ENCODE measurements around the gene NACC2. TPM values are rescaled to one million over a fixed set of nuclear protein-coding genes. Genes with fewer than 3 reads are reported as not detected.
A peak's percentile ranks its signal among the peaks of the same experiment; 100 is the strongest.
"Not testable (repeated sequence)": the region's sequence is repeated elsewhere in the genome, so short reads cannot be mapped to it uniquely, and the experiment has no call there.

NACC2 gene
- total RNA-seq, 1 experiment from 2014 or later, result 62.0 TPM

- no peak overlapping the region for H3K4me3 ChIP-seq (ENCODE audit: low read depth in 2 of 2, low read length in 2 of 2)
- CTCF ChIA-PET, result interaction anchor here (1.8 kb wide), 1 partner anchor 155 kb away, joined by 12 read pairs; no protein-coding TSS in a partner anchor
- H3K27ac ChIP-seq (ENCODE audit: low read length), result no peak overlapping the region
- POLR2A ChIA-PET, result no interaction called here
- in situ Hi-C loops (cut with HindIII; ENCODE audit: low pct_unique_long_range_greater_than_20kb, low sequenced_read_pairs), result no loop called here
- DNase-seq (ENCODE audit: low read depth, low spot score), result no peak
- no peaks in the 10 kb centered on the region for H3K9me3 ChIP-seq (ENCODE audit: control insufficient read depth, insufficient read depth, low read depth, low read length)
- no peak for ATAC-seq
- peaks cover 3% of the 10 kb centered on the region; the same call in 1 of the 2 replicates for H3K4me1 ChIP-seq (ENCODE audit: control insufficient read depth, insufficient read depth, low read length)
- H3K36me3 ChIP-seq (ENCODE audit: control insufficient read depth, insufficient read depth, low read length), result no peaks in the 10 kb centered on the region
- H3K27me3 ChIP-seq (ENCODE audit: control insufficient read depth, insufficient read depth, low read length), result no peaks in the 10 kb centered on the region
- TF ChIP-seq SIN3A (IDR thresholded peaks at IDR 0.05; ENCODE audit: borderline replicate concordance, insufficient read depth, low read depth, low read length), result no peak
- no peak for TF ChIP-seq TCF7L2 (IDR thresholded peaks at IDR 0.05; ENCODE audit: low read depth, low read length)
- intact Hi-C loops (cut with micrococcal nuclease; ENCODE audit: unreplicated experiment), result no loop called here
- no TSS peak for BruUV-seq (replicated peaks)
Observed at GRCh38 chr9:135968601-135969000, 126.5 kb downstream of the NACC2 start.

- Histone ChIP-seq H3K4me3 (ENCODE audit: low read depth in 2 of 2, low read length in 2 of 2) (no peak overlapping the region), H3K27me3 (ENCODE audit: control insufficient read depth, insufficient read depth, low read length) (no peaks in the 10 kb centered on the region), H3K27ac (ENCODE audit: low read length) (no peak overlapping the region), H3K9me3 (ENCODE audit: control insufficient read depth, insufficient read depth, low read depth, low read length) (no peaks in the 10 kb centered on the region), H3K4me1 (ENCODE audit: control insufficient read depth, insufficient read depth, low read length) (peaks cover 3% of the 10 kb centered on the region; the same call in 1 of the 2 replicates), H3K36me3 (ENCODE audit: control insufficient read depth, insufficient read depth, low read length) (no peaks in the 10 kb centered on the region)
- intact Hi-C loops (cut with micrococcal nuclease; ENCODE audit: unreplicated experiment), result no loop called here
- BruUV-seq (replicated peaks), result no TSS peak
- no peak; the same call in 1 of the 2 replicates for ATAC-seq
- no peak for DNase-seq (ENCODE audit: low read depth, low spot score)
- TF ChIP-seq REST (IDR thresholded peaks at IDR 0.05; ENCODE audit: insufficient read depth in 1 of 2, low read depth in 2 of 2, low read length in 1 of 2), result no peak
- no peak for TF ChIP-seq CTCF (IDR thresholded peaks at IDR 0.05)
- TF ChIP-seq POLR2AphosphoS5 (IDR thresholded peaks at IDR 0.05; ENCODE audit: low read depth, low read length), result no peak
- TF ChIP-seq TCF7L2 (IDR thresholded peaks at IDR 0.05; ENCODE audit: low read depth, low read length), result no peak
- TF ChIP-seq SIN3A (IDR thresholded peaks at IDR 0.05; ENCODE audit: borderline replicate concordance, insufficient read depth, low read depth, low read length), result no peak
- CTCF ChIA-PET, result interaction anchor here (1.3 to 1.8 kb wide), 2 partner anchors 84 to 155 kb away, joined by 6 to 12 read pairs; no protein-coding TSS in a partner anchor
- POLR2A ChIA-PET, result no interaction called here
- in situ Hi-C loops (cut with HindIII; ENCODE audit: low pct_unique_long_range_greater_than_20kb, low sequenced_read_pairs), result no loop called here
Observed at GRCh38 chr9:135968083-135968476, 127.0 kb downstream of the NACC2 start.

- H3K4me3 ChIP-seq (ENCODE audit: low read depth in 2 of 2, low read length in 2 of 2); H3K27ac ChIP-seq (ENCODE audit: low read length); H3K4me1 ChIP-seq (ENCODE audit: control insufficient read depth, insufficient read depth, low read length); BruUV-seq (replicated peaks); H3K36me3 ChIP-seq (ENCODE audit: control insufficient read depth, insufficient read depth, low read length); in situ Hi-C loops (cut with HindIII; ENCODE audit: low pct_unique_long_range_greater_than_20kb, low sequenced_read_pairs); H3K9me3 ChIP-seq (ENCODE audit: control insufficient read depth, insufficient read depth, low read depth, low read length); H3K27me3 ChIP-seq (ENCODE audit: control insufficient read depth, insufficient read depth, low read length); DNase-seq (ENCODE audit: low read depth, low spot score); POLR2A ChIA-PET: not testable (repeated sequence)
- CTCF ChIA-PET, result interaction anchor here (0.6 to 1.8 kb wide), 3 partner anchors 23 to 156 kb away, joined by 3 to 12 read pairs (median 6); no protein-coding TSS in a partner anchor
- peak; percentile 19; the same call in 1 of the 2 replicates for ATAC-seq
- intact Hi-C loops (cut with micrococcal nuclease; ENCODE audit: unreplicated experiment), result loop anchor here (2.0 kb wide), 1 partner anchor 156 kb away; no protein-coding TSS in a partner anchor
Observed at GRCh38 chr9:135966916-135967260, 128.2 kb downstream of the NACC2 start.
